ENCODE measurements around the gene YY1. TPM values are rescaled to one million over a fixed set of nuclear protein-coding genes. Genes with fewer than 3 reads are reported as not detected.

Gene YY1
- polyA plus RNA-seq, 1 experiment: 15.7 TPM

GRCh38 chr14:100211366-100211765 is 27.6 kb upstream of the YY1 start:
- CTCF ChIA-PET: interaction anchor here (1.1 kb wide), 1 partner anchor 19 kb away, joined by 3 read pairs; no protein-coding TSS in a partner anchor

GRCh38 chr14:100211893-100212292 is 27.1 kb upstream of the YY1 start:
- ChIA-PET CTCF (interaction anchor here (1.1 kb wide), 1 partner anchor 19 kb away, joined by 3 read pairs; no protein-coding TSS in a partner anchor), POLR2A (no interaction called here)
- TF ChIP-seq, protein P1, sequence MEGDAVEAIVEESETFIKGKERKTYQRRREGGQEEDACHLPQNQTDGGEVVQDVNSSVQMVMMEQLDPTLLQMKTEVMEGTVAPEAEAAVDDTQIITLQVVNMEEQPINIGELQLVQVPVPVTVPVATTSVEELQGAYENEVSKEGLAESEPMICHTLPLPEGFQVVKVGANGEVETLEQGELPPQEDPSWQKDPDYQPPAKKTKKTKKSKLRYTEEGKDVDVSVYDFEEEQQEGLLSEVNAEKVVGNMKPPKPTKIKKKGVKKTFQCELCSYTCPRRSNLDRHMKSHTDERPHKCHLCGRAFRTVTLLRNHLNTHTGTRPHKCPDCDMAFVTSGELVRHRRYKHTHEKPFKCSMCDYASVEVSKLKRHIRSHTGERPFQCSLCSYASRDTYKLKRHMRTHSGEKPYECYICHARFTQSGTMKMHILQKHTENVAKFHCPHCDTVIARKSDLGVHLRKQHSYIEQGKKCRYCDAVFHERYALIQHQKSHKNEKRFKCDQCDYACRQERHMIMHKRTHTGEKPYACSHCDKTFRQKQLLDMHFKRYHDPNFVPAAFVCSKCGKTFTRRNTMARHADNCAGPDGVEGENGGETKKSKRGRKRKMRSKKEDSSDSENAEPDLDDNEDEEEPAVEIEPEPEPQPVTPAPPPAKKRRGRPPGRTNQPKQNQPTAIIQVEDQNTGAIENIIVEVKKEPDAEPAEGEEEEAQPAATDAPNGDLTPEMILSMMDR (IDR thresholded peaks at IDR 0.05; ENCODE audit: insufficient read depth, low read depth, low read length): no peak
- H3K36me3 ChIP-seq (ENCODE audit: control insufficient read depth, insufficient read depth, low read length): no peaks in the 10 kb centered on the region
- H3K27me3 ChIP-seq (ENCODE audit: control insufficient read depth, insufficient read depth, low read length): no peaks in the 10 kb centered on the region
- no peak overlapping the region for H3K4me3 ChIP-seq (ENCODE audit: low read depth, low read length)
- DNase-seq (ENCODE audit: low read depth): no peak

More at GRCh38 chr14:100211366-100211765, 27.6 kb upstream of the YY1 start:
- no peak for DNase-seq (ENCODE audit: low read depth)
- H3K36me3 ChIP-seq (ENCODE audit: control insufficient read depth, insufficient read depth, low read length): no peaks in the 10 kb centered on the region
- H3K4me3 ChIP-seq (ENCODE audit: low read depth, low read length): no peak overlapping the region
- TF ChIP-seq, protein P1 (IDR thresholded peaks at IDR 0.05; ENCODE audit: insufficient read depth, low read depth, low read length): no peak
- POLR2A ChIA-PET: no interaction called here
- no peaks in the 10 kb centered on the region for H3K27me3 ChIP-seq (ENCODE audit: control insufficient read depth, insufficient read depth, low read length)

- Histone ChIP-seq H3K36me3 (ENCODE audit: control insufficient read depth, insufficient read depth, low read length) (no peaks in the 10 kb centered on the region), H3K4me3 (ENCODE audit: low read depth, low read length) (no peak overlapping the region), H3K27me3 (ENCODE audit: control insufficient read depth, insufficient read depth, low read length) (no peaks in the 10 kb centered on the region)
- ChIA-PET CTCF (no interaction called here), POLR2A (no interaction called here)
- TF ChIP-seq, protein P1 (IDR thresholded peaks at IDR 0.05; ENCODE audit: insufficient read depth, low read depth, low read length): no peak
- DNase-seq (ENCODE audit: low read depth): no peak
Observed at GRCh38 chr14:100212476-100213333, 26.2 kb upstream of the YY1 start.

DNA sequence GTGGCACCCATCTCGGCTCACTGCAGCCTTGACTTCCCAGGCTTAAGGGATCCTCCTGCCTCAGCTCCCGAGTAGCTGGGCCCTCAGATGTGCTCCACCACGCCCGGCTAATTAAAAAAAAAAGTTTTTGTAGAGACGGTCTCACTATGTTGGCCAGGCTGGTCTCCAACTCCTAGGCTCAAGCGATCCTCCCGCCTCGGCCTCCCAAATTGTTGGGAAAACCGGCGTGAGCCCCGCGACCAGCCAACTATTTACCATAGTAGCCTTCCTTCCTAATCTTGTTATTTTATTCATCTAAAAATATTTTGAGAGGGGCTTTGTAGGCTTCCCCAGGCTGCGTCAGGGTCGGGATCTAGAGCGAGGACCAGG is 25.4 kb upstream of the YY1 start:
- POLR2A ChIA-PET: no interaction called here
- CTCF ChIA-PET: no interaction called here
- no peak for DNase-seq (ENCODE audit: low read depth)
- no peaks in the 10 kb centered on the region for H3K36me3 ChIP-seq (ENCODE audit: control insufficient read depth, insufficient read depth, low read length)
- no peaks in the 10 kb centered on the region for H3K27me3 ChIP-seq (ENCODE audit: control insufficient read depth, insufficient read depth, low read length)
- H3K4me3 ChIP-seq (ENCODE audit: low read depth, low read length): peak overlapping the region; percentile 89
- TF ChIP-seq, protein P1 (IDR thresholded peaks at IDR 0.05; ENCODE audit: insufficient read depth, low read depth, low read length): no peak

DNA sequence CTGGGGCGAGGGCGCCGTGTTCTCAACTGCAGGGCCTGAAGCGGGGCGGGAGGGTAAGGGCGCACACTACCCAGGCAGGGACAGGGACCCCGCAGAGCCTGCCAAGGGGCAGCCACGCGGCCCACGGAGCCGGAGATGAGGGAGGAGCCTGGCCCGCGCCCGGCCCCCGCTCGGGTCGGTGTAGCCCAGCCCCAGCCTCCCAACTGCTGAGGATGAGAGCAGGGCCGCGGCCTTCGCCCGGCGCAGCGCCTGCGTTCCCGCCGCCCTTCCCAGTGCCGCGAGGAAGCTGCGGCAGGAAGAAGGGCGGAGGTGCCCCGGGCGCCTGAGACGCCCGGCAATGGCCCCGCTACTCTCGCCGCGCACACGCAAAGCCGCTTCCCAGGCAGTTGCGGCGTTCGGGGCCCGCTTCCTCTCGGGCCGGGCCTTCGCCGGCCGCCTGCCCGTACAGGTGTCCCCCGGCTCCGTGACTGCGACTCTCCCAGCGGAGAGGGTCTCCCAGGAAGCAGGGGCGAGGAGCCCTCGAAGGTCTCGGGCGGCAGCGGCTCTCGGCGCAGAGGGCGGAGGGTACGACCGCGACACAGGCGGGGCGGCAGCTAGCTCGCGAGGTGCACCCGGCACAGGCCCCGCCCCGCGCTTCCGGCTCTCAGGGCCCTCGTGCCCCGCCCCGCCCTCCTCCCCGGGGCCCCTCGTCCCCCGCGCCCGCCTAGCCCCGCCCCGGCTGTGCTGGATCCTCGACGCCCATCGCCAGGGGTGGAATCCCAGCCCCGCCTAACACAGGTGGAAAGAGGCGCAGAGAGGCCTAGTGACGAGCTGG is 24.8 kb upstream of the YY1 start:
- Histone ChIP-seq H3K27me3 (ENCODE audit: control insufficient read depth, insufficient read depth, low read length) (no peaks in the 10 kb centered on the region), H3K4me3 (ENCODE audit: low read depth, low read length) (peak overlapping the region; percentile 89), H3K36me3 (ENCODE audit: control insufficient read depth, insufficient read depth, low read length) (no peaks in the 10 kb centered on the region)
- DNase-seq (ENCODE audit: low read depth): no peak
- CTCF ChIA-PET: interaction anchor here (1.0 to 1.7 kb wide), 3 partner anchors 9 to 21 kb away, joined by 4 to 6 read pairs (median 6); no protein-coding TSS in a partner anchor
- POLR2A ChIA-PET: no interaction called here
- TF ChIP-seq, protein P1 (IDR thresholded peaks at IDR 0.05; ENCODE audit: insufficient read depth, low read depth, low read length): no peak
